GM12864 (cell line): Measurements from ENCODE around the gene FLYWCH1.

Experiments
- DNase-seq: peaks from one replicate; pipeline ENCODE4 v3.0.0-alpha.2; 2011; ENCODE audit warnings: low read depth
- H3K4me3 ChIP-seq: 2 replicates; pipeline ENCODE4 v1.5.1; 2011; ENCODE audit warnings: mild to moderate bottlenecking, low read depth, low read length, control low read depth
- TF ChIP-seq, protein P1 (sequence below): IDR thresholded peaks from 2 replicates; pipeline ENCODE4 v1.5.1; 2011; ENCODE audit warnings: low read depth, mild to moderate bottlenecking, moderate library complexity, low read length, control low read depth, inconsistent platforms; ENCODE audit errors: missing control alignments

FLYWCH1 gene

DNA sequence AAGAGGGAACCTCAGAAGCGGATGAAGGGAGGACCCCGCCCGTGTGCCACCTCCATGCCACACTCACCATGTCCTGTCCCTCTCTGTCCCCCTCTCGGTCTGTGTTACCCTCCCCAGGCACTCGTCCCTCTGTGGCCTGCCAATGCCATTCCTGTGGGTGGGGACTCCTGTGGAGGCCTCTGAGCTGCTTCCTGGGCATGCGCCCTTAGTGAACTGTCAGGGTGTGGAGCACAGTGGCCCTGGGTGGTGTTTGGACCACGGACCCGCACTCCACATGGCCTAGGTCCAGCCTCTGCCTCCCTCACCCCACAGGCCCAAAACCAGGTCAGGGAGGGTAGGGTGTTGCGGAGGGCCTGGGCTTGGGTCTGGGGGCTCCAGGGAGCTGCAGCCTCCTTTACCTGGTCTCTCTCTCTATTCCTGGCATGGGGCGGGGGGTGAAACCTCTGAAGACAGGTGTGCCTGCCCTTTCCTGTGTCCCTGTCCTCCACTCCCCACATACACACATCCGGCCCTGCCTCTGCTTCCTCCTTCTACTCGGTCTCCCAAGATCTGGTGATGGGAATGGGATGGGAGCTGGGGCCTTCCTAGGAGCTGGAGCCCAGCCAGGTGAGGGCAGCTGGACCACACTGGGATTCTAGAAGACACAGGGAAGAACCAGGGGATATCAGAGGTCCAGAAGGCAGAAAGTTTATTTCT is 80.0 kb downstream of the FLYWCH1 start:
- H3K4me3 ChIP-seq = no peak overlapping the region
- DNase-seq = no peak
- TF ChIP-seq, protein P1, sequence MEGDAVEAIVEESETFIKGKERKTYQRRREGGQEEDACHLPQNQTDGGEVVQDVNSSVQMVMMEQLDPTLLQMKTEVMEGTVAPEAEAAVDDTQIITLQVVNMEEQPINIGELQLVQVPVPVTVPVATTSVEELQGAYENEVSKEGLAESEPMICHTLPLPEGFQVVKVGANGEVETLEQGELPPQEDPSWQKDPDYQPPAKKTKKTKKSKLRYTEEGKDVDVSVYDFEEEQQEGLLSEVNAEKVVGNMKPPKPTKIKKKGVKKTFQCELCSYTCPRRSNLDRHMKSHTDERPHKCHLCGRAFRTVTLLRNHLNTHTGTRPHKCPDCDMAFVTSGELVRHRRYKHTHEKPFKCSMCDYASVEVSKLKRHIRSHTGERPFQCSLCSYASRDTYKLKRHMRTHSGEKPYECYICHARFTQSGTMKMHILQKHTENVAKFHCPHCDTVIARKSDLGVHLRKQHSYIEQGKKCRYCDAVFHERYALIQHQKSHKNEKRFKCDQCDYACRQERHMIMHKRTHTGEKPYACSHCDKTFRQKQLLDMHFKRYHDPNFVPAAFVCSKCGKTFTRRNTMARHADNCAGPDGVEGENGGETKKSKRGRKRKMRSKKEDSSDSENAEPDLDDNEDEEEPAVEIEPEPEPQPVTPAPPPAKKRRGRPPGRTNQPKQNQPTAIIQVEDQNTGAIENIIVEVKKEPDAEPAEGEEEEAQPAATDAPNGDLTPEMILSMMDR = no peak

DNA sequence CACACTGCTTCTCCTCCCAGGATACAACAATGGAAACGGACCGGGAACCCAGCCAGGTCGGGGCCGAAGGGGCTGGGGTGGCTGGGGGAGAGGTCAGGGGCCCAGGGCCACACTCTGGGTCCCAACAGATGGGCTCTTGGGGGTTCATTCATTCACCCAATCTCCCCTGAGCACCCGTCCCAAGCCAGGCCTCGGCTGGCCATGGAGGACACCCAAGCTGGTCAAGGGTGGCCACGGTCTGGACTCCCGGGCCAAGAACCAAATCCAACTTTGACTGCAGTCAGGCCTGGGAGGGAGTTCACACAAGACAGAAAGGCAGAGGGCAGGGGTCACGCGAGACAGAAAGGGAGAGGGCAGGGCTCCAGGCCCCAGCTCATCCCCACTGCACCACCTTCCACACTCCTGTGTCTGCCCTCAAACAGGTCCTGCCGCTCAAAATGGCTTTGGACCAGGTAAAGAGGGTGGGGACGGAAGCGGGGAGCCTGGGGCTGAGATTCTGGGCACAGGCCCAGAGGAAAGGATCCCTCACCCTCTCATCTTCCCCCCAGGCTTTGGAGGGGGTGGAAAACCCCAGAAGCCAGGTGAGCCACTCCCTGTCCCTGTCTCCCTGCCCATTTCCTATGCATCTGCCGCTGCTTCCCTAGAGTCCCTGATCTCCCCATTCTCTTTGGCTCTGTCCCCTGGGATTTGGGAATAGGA is 80.8 kb downstream of the FLYWCH1 start:
- TF ChIP-seq, protein P1 = no peak
- no peak for DNase-seq
- no peak overlapping the region for H3K4me3 ChIP-seq

DNA sequence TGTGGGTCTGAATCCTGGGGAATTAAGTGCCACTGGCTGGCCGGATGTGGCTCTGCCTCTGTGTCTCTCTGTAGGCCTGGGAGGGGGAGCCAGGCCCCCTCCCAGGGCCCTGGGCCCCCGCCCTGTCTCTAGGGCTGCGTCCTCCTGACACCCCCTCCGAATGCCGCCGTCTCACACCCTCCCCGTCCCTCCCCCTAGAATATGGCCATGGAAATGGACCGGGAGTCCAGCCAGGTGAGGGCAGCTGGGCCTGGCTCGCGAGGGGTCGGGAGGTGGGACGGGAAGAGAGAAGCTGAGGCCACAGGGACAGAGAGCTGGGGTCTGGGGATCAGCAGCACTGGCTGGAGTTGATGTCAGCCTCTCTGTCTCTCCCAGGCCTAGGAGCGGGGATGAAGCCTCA is 84.6 kb downstream of the FLYWCH1 start:
- TF ChIP-seq, protein P1 = no peak
- DNase-seq = no peak
- H3K4me3 ChIP-seq = no peak overlapping the region

DNA sequence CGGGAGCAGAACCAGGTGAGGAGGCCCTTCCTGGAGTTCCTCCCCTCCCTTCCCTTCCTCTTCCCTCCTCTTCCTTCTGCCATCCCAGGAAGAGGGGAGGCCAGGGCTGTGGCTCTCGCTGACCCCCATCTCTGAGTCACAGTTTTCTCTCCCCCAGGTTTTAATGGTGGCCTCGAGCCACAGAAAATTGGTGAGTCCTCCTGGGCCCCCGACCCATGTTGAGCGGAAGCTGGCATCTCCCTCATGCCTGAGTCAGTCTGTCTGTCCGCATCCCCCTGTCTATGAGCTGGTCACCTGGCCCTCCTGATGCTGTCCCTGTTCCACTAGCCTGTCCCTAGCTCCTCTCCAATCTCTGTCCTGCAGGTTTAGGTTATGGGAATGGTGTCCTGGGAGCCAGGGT is 88.2 kb downstream of the FLYWCH1 start:
- TF ChIP-seq, protein P1 = no peak
- no peak for DNase-seq

DNA sequence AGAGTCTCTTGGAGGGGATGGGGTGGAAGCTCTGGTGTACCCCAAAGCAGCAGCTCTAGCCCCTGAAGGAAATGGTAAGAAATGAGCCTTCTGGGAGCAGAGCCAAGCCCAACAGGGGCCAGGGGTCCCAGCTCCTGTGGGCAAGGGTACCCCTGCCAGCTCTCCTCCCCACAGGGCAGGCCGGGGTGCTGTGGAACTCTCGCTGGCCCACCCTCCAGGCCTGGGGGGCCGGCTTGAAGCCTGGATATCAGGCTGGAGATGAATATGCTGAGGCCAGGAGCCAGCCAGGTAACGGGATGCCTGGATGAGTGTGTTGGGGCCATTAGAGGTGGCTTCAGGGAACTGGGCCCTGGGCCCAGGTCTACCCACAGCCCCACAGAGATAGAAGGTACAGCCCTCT is 88.8 kb downstream of the FLYWCH1 start:
- DNase-seq = no peak

More for the DNA sequence above, 88.2 kb downstream of the FLYWCH1 start:
- no peak overlapping the region for H3K4me3 ChIP-seq

More for the DNA sequence above, 88.8 kb downstream of the FLYWCH1 start:
- TF ChIP-seq, protein P1 = no peak
- H3K4me3 ChIP-seq = no peak overlapping the region
